Frontal cortex (tissue), 4 donors: ENCODE results near the gene FAM168B. TPM values are rescaled to one million over a fixed set of nuclear protein-coding genes. Genes with fewer than 3 reads are reported as not detected.

Experiments
- DNase-seq, 2 donors: peaks; one replicate each; pipeline ENCODE4 v3.0.0; 2012; ENCODE audit warnings: low spot score in 2 of 2
- FAIRE-seq: peaks from 2 replicates; lab custom pipeline; 2012; peaks lifted over from hg19 to GRCh38; lab: Jason Lieb, UNC
- total RNA-seq: library from RNA; depleted of rRNA; stranded (reverse); fragments of >200 nt; gene quantifications from one replicate; pipeline ENCODE4 v1.2.3, GENCODE V29; 2014
- donor health status: control.
- donor health status: control.
- donor health status: control.

The FAM168B gene
- total RNA-seq, 1 donor from 2014 or later = 159 TPM

DNA sequence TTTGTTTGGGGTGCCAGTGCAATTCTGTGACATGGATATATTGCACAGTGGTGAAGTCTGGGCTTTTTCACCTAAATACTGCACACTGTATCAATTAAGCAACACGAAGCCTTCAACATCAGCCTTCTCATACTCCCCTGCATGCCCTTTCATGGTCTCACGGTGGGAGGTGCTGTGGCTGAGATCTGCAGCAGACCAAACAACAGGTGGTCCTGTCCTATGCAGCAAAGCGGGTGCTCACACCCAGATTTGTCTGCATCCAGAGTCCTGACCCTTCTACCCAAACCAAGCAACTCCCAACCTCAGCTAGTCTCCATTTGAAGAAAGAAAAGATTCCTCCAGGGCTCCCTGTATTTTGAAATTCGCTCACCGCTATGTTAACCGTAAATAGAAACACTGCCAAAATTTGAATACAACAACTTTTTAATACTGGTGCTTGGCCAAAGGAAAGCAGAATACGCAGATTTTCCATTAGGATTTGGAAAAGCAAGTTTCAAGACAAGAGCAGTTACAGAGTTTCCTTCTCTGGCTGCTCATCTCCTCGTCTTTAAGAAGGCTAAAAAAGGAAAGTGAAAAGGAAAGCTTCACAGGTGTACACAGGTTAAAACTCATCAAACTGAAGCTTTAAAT, 34.9 kb downstream of the FAM168B start:
- DNase-seq (no peak), FAIRE-seq (no peak)

DNA sequence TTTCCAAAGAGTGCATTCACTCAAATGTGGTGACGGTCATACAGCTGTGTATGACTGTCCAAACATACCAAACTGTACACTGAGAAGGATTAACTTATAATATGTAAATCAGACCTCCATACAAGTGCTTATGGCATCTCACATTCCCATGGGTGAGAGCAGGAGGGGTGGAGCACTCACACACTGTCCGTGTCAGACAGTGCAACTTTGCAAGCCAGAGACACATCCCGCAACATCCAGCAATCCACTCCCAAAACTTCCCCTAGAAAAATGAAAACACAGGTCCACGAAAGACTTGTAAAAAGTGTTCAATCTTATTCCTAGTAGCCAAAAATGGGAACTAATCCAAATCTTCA, 36.4 kb downstream of the FAM168B start:
- no peak for FAIRE-seq

DNA sequence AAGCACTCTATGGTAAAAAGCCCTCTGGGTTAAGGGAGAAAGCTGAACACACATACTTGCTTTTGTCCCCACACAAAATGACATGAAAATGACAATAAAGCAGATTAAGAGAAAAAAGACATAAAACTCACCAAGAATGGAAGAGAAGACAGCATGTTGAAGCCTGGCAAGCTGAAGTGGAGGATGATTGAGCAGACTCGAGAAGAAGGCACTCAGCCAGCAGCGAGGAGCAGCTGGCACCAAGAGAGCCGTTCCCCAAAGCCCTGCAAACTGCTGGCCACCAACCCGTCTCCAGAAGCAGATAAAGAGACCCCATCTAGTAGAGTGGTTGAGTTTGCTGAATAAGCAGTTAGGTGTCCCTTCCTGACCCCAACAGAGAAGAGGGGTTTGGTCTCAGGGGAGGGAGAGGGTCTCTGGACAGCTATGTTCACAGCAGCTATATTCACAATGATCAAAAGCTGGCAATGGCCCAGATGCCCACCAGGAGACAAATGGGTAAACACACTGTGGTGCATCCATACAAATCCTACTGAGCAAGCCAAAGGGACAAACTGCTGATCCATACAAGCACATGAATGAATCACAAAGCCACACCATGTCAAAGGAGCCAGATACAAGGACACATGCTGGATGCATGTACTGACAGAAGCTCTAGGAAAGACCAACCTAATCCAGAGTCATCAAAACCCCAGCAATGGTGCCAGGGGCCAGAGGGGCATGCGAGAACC, 36.9 kb downstream of the FAM168B start:
- no peak for FAIRE-seq
- DNase-seq = no peak

More for the DNA sequence above, 36.4 kb downstream of the FAM168B start:
- no peak for DNase-seq

DNA sequence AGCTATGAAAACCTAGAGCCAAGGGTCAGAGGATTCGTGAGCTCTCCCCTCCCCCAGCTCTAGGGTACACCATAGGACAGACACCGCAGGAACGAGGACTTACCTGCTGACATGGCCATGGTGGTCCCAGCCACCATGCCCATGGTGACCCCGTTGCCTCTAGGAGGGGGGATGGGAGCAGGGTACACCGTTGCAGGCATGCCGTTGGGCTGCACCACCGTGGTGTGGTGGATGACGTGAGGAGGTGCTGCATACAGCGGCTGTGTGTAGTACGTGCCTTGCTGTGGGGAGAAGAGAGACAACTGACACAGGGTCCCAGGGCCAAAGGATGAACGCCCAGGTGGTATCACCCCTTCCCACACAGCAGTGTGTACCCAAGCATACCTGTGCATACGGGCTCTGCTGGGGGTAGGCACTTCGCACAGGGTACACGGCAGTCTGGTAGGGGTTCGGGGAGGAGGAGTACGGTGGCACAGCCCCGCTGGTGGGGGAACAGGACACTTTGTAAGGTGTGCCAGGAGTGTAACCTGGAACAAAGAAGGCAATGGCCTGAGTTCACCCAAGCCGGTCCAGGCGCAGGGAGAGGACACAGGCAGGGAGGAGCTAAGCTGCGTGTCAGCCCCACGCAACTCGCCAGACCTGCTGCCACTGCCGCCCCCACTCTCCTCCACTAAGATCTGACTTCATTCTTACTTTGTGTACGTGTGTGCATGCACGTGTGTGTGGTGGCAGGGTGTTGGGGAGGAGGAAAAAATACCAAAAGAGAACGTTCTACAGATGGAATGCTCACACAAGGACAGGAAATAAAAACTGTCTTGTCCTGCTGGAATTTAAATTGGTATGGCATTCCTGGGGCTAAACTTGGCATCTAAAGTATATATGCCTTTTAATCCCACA, 37.8 kb downstream of the FAM168B start:
- FAIRE-seq (no peak), DNase-seq (no peak)

DNA sequence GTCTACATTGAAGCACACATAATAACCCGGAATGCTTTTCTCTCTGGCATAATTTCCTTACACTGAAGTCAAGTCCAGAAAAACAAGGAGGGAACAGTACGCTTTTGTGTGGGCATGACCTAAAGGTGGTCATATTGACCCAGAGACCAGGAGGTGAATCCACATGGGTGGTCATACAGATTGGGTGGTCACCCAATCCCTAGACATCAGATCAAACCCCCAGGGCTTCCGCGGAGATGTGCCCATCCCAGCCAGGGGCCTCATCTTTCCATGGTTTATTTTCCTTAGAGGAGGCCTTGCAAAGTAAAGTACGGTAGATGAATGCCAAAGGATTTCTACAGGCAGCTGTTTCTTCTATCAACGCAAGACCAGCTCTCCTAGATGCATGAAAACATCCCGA, 38.8 kb downstream of the FAM168B start:
- no peak for DNase-seq
- no peak for FAIRE-seq

DNA sequence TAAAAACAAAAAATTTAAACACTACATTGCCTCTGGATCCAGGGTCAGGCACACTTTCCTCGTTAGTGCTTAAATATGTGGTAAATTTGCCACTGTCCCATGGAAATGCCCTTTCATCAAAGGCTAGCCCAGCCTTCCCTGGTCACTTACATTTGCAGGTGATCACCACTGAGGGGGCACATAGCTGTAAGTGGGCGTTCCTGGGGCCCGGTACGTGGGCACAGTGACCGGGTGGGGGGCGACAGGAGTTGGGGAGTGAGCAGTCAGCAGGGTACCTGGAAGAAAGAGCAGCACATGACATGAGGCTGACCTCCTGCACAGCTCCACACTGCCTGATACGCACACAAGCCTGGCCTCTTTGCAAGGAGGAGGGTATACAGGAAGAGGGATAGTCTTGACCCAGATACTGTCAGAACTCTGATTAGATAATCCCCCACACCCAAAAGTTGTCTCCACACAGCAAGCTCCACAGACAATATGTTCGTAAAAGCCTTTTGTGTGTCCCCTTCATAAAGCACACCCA, 40.5 kb downstream of the FAM168B start:
- FAIRE-seq (no peak), DNase-seq (no peak)

DNA sequence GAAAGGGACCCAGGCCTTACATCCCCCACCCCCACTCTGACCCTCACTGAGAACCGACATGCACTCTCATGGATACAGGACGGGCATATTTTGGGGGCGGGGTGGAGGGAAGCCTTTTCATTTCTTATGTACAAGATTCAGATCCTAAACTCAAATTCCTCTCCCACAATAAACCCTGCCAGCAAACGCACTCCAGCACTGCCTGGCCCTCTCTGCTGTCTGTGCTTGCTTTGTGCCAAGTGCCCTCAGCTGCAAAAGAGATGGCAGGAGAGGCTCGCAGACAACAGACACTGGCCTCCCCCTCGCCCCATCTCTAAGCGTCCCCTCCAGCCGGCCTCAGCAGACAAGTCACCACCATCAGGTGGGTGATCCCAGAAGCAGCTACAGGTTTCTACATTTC, 42.4 kb downstream of the FAM168B start:
- FAIRE-seq (no peak), DNase-seq (no peak)

DNA sequence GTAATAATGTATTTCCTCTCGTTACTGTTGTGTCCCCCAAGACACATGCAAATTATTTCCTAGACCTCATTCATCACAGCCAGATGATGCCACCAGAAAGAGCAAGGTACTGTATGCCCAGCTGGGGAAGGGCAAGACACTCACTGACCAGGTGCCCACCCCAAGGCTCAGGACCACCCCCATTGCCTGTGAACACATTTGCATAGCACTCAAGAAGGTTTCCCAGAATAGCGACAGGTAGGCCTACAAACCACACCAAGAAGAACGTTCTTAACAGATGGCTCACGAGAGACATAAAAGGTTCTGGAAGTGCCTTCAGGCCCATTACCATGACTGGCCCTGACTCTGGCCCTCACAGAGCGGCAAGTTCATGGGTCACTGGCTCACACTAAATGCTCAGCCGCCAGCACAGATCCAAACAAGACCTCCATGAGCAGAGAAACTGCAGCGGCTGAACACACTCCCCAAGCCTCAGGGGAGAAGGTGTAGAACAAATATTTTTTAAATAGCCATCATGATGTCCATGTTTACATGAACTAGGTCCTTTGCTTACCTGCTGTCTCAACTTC, 44.0 kb downstream of the FAM168B start:
- no peak for FAIRE-seq
- DNase-seq = no peak

DNA sequence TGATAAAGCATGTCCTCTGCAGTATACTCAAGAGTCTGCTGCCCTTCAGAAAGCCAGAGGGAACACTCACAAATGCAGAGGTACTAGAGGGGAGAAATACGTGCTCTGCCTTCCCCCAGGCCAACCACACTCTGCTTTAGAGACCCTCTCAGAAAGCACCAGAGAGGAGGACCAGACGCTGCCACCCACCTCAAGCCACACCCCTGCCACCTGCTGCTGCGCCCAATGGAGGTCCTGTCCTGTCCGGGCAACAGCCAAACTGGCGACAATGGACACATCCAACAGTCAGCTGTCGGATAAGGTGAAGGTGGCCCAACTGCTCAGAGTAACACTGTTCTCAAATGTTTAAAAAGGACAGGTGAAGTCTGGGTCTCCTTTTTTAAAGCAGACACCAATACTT, 44.6 kb downstream of the FAM168B start:
- no peak for FAIRE-seq
- no peak for DNase-seq

DNA sequence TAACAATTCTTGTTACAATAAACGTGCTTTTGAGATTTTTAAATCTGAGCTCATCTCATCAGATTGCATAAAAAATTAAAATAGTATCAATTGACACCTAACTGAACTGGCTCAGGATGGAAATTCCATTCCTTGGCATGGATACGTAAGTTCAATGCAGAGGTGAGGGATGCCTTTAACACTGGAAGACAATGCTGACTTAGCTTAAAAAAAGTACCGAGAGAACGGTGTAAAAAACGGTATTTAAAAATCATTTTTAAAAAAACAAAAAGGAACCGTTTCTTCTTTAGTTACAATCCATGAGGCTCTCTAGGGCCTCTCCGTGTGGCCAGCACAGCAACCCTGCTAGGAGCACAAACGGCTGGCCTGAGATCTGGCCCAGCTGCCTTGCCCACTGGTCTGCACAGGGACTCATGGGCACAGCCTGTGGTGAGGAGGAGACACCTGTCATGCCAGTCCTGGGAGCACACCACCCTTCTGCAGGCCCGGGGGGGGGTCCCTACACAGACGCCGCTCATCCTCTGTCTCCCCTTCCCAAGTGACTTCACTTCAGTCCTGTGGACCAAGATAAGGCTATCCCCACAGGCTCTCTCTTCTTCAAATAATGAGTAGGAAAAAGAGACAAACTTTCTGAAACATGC, 45.2 kb downstream of the FAM168B start:
- FAIRE-seq (no peak), DNase-seq (no peak)

DNA sequence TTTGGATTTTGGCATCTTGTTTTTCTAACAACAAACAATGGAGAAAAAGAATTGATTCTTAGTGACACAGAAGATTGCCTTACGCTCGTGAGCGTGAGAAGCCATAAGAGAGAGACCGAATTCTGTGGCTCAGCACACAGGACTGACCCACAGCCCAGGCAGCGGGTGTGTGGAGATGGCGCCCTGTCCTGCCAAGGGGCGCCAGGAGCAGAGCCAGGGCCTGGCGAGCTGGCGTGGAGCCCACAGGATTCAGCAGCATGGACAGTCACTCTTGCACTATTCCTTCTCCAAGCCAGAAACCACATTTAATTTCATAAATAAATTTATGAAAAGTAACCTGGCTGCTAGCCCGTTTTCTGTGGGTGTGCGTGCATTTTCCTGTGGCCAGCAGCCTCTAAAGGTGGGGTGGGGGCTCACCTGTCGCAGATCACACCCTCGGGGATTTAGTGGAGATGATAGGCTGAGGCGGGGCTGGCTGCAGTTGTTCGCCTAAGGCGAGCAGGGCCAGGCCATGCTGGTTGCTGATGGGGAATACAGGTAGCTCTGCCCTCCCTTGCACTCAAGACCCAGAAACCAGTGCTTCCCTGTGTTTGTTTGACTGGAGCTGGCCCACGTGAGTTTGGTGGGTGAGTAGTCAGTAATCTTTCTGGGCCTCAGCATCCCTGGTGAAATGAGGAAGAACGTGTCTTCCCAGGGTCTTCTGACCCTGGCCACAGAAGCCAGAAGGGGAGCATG, 46.2 kb downstream of the FAM168B start:
- DNase-seq = no peak
- FAIRE-seq = no peak

DNA sequence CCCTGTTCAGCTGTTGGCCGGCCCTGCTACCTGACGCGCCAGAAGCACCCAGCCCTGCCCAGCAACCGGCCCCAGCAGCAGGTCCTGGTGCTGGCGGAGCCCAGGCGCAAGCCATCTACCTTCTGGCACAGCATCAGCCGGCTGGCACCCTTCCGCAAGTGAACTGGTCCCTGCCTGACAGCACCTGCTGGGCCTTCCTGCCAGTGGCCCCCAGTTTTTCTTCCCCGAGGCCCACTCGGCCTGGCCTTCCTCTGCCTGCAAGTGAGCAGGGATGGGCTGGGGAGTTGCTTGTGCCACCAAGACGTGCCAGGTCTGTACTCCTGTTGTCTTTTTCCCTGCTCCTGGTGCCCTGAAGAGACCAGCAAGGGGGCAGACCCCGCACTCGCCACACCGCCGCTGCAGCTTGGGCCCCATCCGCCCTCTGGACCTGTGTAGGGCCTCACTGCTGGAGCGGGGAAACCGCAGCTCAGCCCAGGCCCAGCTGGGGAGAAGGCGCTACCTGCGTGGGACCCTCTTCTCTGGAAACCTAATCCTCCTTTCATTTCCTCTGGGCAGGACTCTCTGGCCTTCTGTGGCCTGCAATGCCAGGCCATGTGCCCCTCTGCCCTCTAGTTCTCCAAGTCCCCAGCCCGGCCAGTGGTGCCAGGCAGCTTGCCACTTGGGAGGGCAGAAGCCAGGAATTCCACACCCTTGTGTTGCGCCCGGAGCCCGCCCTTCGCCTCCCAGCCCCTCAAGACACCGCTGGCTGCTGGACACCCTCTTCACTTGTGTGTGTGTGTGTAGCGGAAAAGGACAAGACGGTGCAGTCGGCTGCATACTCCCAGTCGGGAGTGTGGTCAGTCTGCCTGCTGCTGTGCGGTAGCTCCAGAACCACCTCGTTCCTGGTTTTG, 47.0 kb downstream of the FAM168B start:
- DNase-seq = no peak
- FAIRE-seq = no peak

DNA sequence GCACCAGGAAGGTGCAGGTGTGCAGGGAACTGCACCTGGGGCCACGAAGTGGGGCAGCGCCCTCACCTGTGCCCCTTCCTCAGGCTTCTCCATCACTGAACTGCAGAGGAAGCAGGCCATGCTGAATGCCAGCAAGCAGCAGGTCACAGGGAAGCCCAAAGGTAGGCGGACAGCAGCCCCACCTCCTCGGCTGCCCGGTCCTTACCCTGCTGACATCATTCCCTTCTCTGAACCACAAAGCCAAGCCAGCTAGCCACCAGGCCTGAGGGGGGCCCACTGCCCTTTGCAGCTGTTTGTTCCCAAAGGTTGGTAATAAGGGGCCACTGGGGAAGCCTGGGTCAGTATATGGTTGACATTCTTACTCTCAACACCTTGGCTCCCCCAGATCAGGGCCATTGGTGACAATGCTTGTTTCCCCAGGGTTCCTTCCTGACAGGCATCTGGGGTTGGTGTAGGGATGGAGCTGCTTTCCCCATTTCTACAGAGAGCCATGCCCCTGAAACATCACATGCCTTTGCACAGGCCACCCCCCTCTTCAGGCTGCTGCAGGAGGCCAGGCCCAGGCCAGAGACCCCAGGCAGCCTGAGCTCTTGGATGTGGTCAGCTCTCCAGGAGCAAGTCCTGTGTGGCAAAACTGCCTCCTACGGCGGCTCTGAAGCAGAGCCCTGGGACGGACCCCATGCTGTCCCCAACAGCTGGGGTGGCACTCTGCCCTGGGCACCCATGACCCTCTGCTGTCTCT, 47.8 kb downstream of the FAM168B start:
- FAIRE-seq (no peak), DNase-seq (no peak)

DNA sequence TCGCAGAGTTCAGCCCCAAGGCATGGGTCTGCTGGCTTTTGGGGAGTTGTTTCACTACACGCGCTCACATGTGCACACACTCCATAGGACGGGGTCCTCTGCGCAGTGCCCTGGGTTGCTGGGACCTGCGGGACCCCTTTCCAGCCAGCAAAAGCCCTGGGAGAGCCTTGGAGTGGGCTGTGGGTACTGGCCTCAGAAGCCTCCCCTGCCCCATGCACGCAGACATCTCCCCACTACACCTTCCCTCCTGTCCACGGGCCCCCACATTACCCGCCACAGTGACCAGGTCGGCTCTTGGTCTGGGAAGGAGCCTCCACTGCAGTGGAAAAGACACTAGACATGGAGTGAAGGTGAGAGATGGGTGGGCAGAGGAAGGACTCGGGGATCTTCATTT, 48.5 kb downstream of the FAM168B start:
- no peak for FAIRE-seq
- DNase-seq = no peak

DNA sequence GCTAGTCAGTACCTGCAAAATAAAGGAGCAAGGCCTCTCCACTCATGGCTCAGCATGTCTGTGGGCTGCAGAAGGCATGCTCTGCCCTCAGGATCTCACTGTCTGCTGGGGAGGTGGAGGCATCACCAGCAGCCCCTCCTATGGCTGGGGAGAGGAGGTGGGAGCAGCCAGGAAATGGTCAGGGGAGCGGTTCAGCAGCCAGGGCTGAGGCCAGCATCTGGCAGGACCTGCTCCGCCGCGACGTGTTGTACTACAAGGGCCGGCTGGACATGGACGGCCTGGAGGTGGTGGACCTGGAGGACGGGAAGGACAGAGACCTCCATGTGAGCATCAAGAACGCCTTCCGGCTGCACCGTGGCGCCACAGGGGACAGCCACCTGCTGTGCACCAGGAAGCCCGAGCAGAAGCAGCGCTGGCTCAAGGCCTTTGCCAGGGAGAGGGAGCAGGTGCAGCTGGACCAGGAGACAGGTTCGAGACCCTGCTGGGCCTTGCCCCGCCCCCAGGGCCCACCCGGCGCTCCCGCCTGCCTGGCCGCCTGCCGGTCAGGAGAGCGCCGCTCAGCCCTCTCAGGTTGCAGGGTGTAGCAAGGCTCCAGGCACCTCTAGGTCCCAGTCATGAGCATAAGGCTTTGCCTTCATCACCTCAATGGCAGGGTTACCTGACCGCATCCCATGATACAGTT, 49.0 kb downstream of the FAM168B start:
- FAIRE-seq (no peak), DNase-seq (no peak)

DNA sequence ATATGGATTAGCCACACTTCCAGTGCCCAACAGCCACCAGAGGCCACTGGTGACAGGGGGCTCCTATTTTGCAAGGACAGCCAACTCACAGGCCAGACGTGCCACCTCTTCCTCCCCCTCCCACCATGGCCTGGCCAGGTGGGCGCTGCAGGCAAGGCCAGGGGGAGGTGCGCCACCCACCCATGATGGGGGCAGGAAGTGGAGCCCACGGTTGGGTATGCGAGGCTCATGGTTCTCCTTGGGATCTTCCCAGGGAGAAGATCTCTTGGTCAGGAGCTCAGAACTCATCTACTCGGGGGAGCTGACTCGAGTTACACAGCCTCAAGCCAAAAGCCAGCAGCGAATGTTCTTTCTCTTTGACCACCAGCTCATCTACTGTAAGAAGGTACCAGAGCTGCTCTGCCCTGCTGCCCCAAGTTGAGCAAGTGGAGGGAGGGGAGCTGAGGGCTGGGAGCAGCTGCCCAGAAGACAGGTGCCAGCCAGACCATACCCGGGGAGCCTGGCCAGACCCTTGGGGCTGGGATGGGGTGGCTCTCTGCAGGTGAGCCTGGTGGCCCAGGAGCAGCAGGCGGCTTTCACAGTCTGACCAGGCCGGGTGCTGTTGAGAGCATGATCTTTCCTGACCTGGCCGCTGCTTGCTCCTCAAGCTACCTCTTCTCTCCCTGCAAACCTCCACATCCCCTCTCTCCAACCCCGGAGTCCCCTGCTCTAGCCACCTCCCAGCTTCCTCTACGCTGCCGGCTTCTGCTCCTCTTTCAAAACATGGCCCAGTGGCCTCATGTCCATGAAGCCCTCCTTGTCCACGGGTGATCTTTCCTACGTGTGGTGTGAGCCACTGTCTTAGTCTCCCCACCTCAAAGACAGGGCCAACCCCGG, 49.8 kb downstream of the FAM168B start:
- no peak for FAIRE-seq
- no peak for DNase-seq
